WTC11 (cell line): ENCODE results near the gene RGS17. TPM values are rescaled to one million over a fixed set of nuclear protein-coding genes. Genes with fewer than 3 reads are reported as not detected.

Experiments
- ATAC-seq: fragments of 200-7000 bp; cut with Tn5 transposase; 2 replicates; pipeline ENCODE4 v1.10.0; 2021; ENCODE audit warnings: mild to moderate bottlenecking, moderate library complexity
- CTCF ChIA-PET: fragments of 300-600 bp; sonication (Branson Sonifier 250); formaldehyde crosslinking; loops from one replicate; lab custom pipeline; 2021; ENCODE audit warnings: antibody characterized with exemption; lab: Charles Lee
- POLR2A ChIA-PET: fragments of 350-600 bp; sonication (Branson Sonifier 250); formaldehyde crosslinking; loops from one replicate; lab custom pipeline; 2021; ENCODE audit warnings: antibody characterized with exemption; lab: Charles Lee
- DNase-seq: peaks from one replicate; pipeline ENCODE4 v3.0.0; 2021; ENCODE audit warnings: low spot score
- H3K27ac Mint-ChIP-seq: 2 replicates; pipeline ENCODE4 v1.8.0; 2021; ENCODE audit warnings: mixed read lengths
- H3K27me3 Mint-ChIP-seq: 2 replicates; pipeline ENCODE4 v1.8.0; 2021; ENCODE audit warnings: low read depth, mild to moderate bottlenecking, moderate library complexity, mixed read lengths
- H3K36me3 Mint-ChIP-seq: 2 replicates; pipeline ENCODE4 v1.8.0; 2021; ENCODE audit warnings: mixed read lengths
- H3K4me1 Mint-ChIP-seq: 2 replicates; pipeline ENCODE4 v1.8.0; 2022; ENCODE audit warnings: mixed read lengths
- H3K4me3 Mint-ChIP-seq: 2 replicates; pipeline ENCODE4 v1.8.0; 2021; ENCODE audit warnings: mild to moderate bottlenecking, moderate library complexity, mixed read lengths
- H3K9me3 Mint-ChIP-seq: 2 replicates; pipeline ENCODE4 v1.8.0; 2021; ENCODE audit warnings: mixed read lengths
- AFF4 ChIP-seq: sonication (generic); formaldehyde crosslinking; IDR thresholded peaks from 2 replicates; pipeline ENCODE4 v1.8.1; 2023; ENCODE audit warnings: mild to moderate bottlenecking, missing genetic modification reagents, borderline replicate concordance
- HMGA2 ChIP-seq: fragments of 250-450 bp; sonication (Bioruptor Pico); IDR thresholded peaks from 2 replicates; pipeline ENCODE4 v1.4.0; 2021; ENCODE audit warnings: mild to moderate bottlenecking, moderate library complexity
- IRF2 ChIP-seq: sonication (generic); formaldehyde crosslinking; IDR thresholded peaks from 2 replicates; pipeline ENCODE4 v1.8.0; 2022; ENCODE audit warnings: low read depth, missing genetic modification reagents, borderline replicate concordance
- JAZF1 ChIP-seq: fragments of 250-450 bp; sonication (Bioruptor Pico); IDR thresholded peaks from 2 replicates; pipeline ENCODE4 v1.9.0; 2021; ENCODE audit warnings: moderate library complexity, mild to moderate bottlenecking, inconsistent platforms
- MXD4 ChIP-seq: fragments of 250-450 bp; sonication (Bioruptor Pico); IDR thresholded peaks from 2 replicates; pipeline ENCODE4 v1.8.0; 2021; ENCODE audit warnings: mild to moderate bottlenecking, moderate library complexity, borderline replicate concordance
- MYBL2 ChIP-seq: sonication (generic); formaldehyde crosslinking; IDR thresholded peaks from 2 replicates; pipeline ENCODE4 v1.8.1; 2023; ENCODE audit warnings: mild to moderate bottlenecking, moderate library complexity, missing genetic modification reagents
- NFE2L1 ChIP-seq: sonication (generic); formaldehyde crosslinking; IDR thresholded peaks from 2 replicates; pipeline ENCODE4 v1.8.1; 2023; ENCODE audit warnings: missing genetic modification reagents
- NFYB ChIP-seq: sonication (generic); formaldehyde crosslinking; conservative IDR thresholded peaks from 2 replicates; pipeline ENCODE4 v1.8.0; 2022; ENCODE audit warnings: low read depth, missing genetic modification reagents
- ZSCAN18 ChIP-seq: fragments of 250-450 bp; sonication (Bioruptor Pico); IDR thresholded peaks from 2 replicates; pipeline ENCODE4 v2.1.2; 2022; ENCODE audit warnings: mild to moderate bottlenecking, moderate library complexity
- total RNA-seq: library from RNA; stranded (reverse); gene quantifications from 3 replicates; pipeline ENCODE4 v1.2.3, GENCODE V29; 2021
- TF ChIP-seq, protein P1 (sequence below): sonication (generic); formaldehyde crosslinking; IDR thresholded peaks from 2 replicates; pipeline ENCODE4 v1.8.0; 2023; ENCODE audit warnings: missing genetic modification reagents
- TF ChIP-seq, protein P2 (sequence below): sonication (generic); formaldehyde crosslinking; IDR thresholded peaks from 2 replicates; pipeline ENCODE4 v1.8.1; 2022; ENCODE audit warnings: mild to moderate bottlenecking, missing genetic modification reagents, moderate library complexity, borderline replicate concordance
- TF ChIP-seq, protein P3 (sequence below): sonication (generic); formaldehyde crosslinking; IDR thresholded peaks from 2 replicates; pipeline ENCODE4 v1.8.0; 2022; ENCODE audit warnings: mild to moderate bottlenecking, missing genetic modification reagents
- TF ChIP-seq, protein P4 (sequence below): sonication (generic); formaldehyde crosslinking; IDR thresholded peaks from 2 replicates; pipeline ENCODE4 v1.8.0; 2022; ENCODE audit warnings: mild to moderate bottlenecking, missing genetic modification reagents
- TF ChIP-seq, protein P5 (sequence below): fragments of 250-450 bp; sonication (Bioruptor Pico); conservative IDR thresholded peaks from 2 replicates; pipeline ENCODE4 v1.9.0; 2021; ENCODE audit warnings: mild to moderate bottlenecking

The RGS17 gene
- total RNA-seq, 1 experiment from 2014 or later, result 9.3 TPM

GRCh38 chr6:153096792-153097191 lies 34.3 kb downstream of the RGS17 start:
- Mint-ChIP-seq H3K27ac (no peak overlapping the region), H3K36me3 (no peaks in the 10 kb centered on the region), H3K4me1 (no peaks in the 10 kb centered on the region; the same call in 1 of the 2 replicates), H3K9me3 (no peaks in the 10 kb centered on the region), H3K27me3 (no peaks in the 10 kb centered on the region), H3K4me3 (no peak overlapping the region)
- DNase-seq (no peak), ATAC-seq (no peak)
- POLR2A ChIA-PET, result no interaction called here
- CTCF ChIA-PET, result no interaction called here
- TF ChIP-seq JAZF1 (no peak), HMGA2 (CRISPR knock-in tag) (no peak), ZSCAN18 (CRISPR knock-in tag) (no peak), NFE2L1 (CRISPR knock-in tag) (no peak), AFF4 (CRISPR knock-in tag) (no peak), MXD4 (CRISPR knock-in tag) (no peak), IRF2 (CRISPR knock-in tag) (no peak)
- TF ChIP-seq, protein P1, sequence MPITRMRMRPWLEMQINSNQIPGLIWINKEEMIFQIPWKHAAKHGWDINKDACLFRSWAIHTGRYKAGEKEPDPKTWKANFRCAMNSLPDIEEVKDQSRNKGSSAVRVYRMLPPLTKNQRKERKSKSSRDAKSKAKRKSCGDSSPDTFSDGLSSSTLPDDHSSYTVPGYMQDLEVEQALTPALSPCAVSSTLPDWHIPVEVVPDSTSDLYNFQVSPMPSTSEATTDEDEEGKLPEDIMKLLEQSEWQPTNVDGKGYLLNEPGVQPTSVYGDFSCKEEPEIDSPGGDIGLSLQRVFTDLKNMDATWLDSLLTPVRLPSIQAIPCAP (CRISPR knock-in tag), result no peak
- TF ChIP-seq, protein P2, sequence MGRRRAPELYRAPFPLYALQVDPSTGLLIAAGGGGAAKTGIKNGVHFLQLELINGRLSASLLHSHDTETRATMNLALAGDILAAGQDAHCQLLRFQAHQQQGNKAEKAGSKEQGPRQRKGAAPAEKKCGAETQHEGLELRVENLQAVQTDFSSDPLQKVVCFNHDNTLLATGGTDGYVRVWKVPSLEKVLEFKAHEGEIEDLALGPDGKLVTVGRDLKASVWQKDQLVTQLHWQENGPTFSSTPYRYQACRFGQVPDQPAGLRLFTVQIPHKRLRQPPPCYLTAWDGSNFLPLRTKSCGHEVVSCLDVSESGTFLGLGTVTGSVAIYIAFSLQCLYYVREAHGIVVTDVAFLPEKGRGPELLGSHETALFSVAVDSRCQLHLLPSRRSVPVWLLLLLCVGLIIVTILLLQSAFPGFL (CRISPR knock-in tag), result no peak
- TF ChIP-seq, protein P3, sequence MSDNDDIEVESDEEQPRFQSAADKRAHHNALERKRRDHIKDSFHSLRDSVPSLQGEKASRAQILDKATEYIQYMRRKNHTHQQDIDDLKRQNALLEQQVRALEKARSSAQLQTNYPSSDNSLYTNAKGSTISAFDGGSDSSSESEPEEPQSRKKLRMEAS (CRISPR knock-in tag), result no peak
- TF ChIP-seq, protein P4, sequence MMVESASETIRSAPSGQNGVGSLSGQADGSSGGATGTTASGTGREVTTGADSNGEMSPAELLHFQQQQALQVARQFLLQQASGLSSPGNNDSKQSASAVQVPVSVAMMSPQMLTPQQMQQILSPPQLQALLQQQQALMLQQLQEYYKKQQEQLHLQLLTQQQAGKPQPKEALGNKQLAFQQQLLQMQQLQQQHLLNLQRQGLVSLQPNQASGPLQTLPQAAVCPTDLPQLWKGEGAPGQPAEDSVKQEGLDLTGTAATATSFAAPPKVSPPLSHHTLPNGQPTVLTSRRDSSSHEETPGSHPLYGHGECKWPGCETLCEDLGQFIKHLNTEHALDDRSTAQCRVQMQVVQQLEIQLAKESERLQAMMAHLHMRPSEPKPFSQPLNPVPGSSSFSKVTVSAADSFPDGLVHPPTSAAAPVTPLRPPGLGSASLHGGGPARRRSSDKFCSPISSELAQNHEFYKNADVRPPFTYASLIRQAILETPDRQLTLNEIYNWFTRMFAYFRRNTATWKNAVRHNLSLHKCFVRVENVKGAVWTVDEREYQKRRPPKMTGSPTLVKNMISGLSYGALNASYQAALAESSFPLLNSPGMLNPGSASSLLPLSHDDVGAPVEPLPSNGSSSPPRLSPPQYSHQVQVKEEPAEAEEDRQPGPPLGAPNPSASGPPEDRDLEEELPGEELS (CRISPR knock-in tag), result no peak

GRCh38 chr6:153096031-153096430 lies 35.1 kb downstream of the RGS17 start:
- Mint-ChIP-seq H3K9me3 (no peaks in the 10 kb centered on the region), H3K4me1 (no peaks in the 10 kb centered on the region), H3K27ac (peak overlapping the region; percentile 60; the same call in 1 of the 2 replicates), H3K27me3 (no peaks in the 10 kb centered on the region), H3K4me3 (no peak overlapping the region), H3K36me3 (no peaks in the 10 kb centered on the region)
- ChIA-PET CTCF (interaction anchor here (1.5 kb wide), 1 partner anchor 12 kb away, joined by 3 read pairs; no protein-coding TSS in a partner anchor), POLR2A (no interaction called here)
- TF ChIP-seq NFYB (CRISPR knock-in tag), result no peak
- no peak for TF ChIP-seq MXD4 (CRISPR knock-in tag)
- TF ChIP-seq, protein P5, sequence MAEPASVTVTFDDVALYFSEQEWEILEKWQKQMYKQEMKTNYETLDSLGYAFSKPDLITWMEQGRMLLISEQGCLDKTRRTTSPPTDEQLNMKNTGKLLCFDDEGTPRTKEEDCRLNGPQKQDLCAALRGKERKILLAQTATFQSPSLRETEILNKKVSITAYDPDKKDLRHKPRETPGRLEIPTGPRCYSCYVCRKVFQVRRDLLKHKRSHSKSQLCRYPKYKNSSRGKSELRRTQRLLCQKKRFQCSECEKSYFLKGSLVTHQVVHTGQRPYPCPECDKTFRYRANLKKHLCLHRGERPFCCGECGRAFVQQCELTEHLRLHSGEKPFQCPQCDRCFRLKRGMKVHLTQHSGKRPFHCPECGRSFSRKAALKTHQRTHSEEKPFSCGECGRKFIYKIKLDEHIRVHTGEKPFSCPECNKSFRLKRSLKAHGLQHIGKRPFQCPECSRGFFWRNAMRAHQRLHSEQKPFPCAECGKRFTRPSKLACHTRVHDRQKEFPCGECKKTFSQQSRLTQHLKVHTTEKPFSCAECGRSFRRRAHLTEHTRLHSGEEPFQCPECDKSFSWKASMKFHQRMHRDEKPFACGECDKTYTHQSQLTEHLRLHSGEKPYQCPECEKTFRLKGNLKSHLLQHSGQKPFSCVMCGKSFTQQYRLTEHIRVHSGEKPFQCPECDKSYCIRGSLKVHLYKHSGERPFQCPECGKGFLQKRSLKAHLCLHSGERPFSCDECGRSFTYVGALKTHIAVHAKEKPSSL (CRISPR knock-in tag), result no peak
- no peak for TF ChIP-seq MYBL2
- ATAC-seq, result no peak
- no peak for DNase-seq
